Endothelial cell of umbilical vein (primary cell): ENCODE data around the gene OTOS. TPM values are rescaled to one million over a fixed set of nuclear protein-coding genes. Genes with fewer than 3 reads are reported as not detected.

Source experiments
- BruUV-seq: library from RNA; stranded (reverse); fragments of 400-500 nt; replicated peaks from 2 replicates; lab custom pipeline; 2021; lab: Mats Ljungman, UMichigan
- CTCF ChIA-PET: fragments of 300-600, 350-600 bp; sonication (Branson Sonifier 250); formaldehyde crosslinking; loops from one replicate; lab custom pipeline; 2021; ENCODE audit warnings: antibody characterized with exemption, inconsistent platforms; lab: Charles Lee
- POLR2A ChIA-PET: fragments of 300-600, 350-600 bp; sonication (Branson Sonifier 250); formaldehyde crosslinking; loops from one replicate; lab custom pipeline; 2021; ENCODE audit warnings: antibody characterized with exemption, inconsistent platforms; lab: Charles Lee
- DNase-seq: peaks from one replicate; pipeline ENCODE4 v3.0.0-alpha.2; 2011; ENCODE audit warnings: low read depth, low spot score
- FAIRE-seq: peaks from 2 replicates; lab custom pipeline; 2011; peaks lifted over from hg19 to GRCh38; lab: Jason Lieb, UNC
- H2AFZ ChIP-seq: 2 replicates; pipeline ENCODE4 v1.6.0; 2012; ENCODE audit warnings: low read depth, low read length, control low read depth, inconsistent platforms
- H3K27ac ChIP-seq: 2 replicates; pipeline ENCODE4 v1.5.1; 2011; ENCODE audit warnings: low read depth, mild to moderate bottlenecking, control low read depth, low read length, moderate library complexity; ENCODE audit not compliant: insufficient read depth
- H3K27me3 ChIP-seq, 2 experiments: 2 replicates each; pipeline versions ENCODE4 v1.6.0 to v1.6.1; 2011; ENCODE audit warnings: low read length in 2 of 2, mixed read lengths in 1 of 2; ENCODE audit not compliant: control insufficient read depth in 2 of 2, insufficient read depth in 2 of 2
- H3K36me3 ChIP-seq, 2 experiments: 2 replicates in 1 of 2; 3 replicates in 1 of 2; pipeline ENCODE4 v1.5.1; 2011; ENCODE audit warnings: low read length in 2 of 2, mild to moderate bottlenecking in 1 of 2, moderate library complexity in 1 of 2; ENCODE audit not compliant: control insufficient read depth in 2 of 2, insufficient read depth in 2 of 2; ENCODE audit errors: extremely low read depth in 1 of 2
- H3K4me1 ChIP-seq: 3 replicates; pipeline ENCODE4 v1.5.1; 2011; ENCODE audit warnings: mild to moderate bottlenecking, low read length; ENCODE audit not compliant: control insufficient read depth, insufficient read depth; ENCODE audit errors: extremely low read depth
- H3K4me2 ChIP-seq: 2 replicates; pipeline ENCODE4 v1.6.1; 2011; ENCODE audit warnings: low read length, control low read depth, mixed read lengths; ENCODE audit not compliant: insufficient read depth
- H3K4me3 ChIP-seq, 3 experiments: fragments of 200-600 bp in 1 of 3; sonication (generic), shearing (Covaris generic) in 1 of 3; replicated peaks in 1 of 3; 2 replicates each; pipeline ENCODE4 v1.5.1; 2011 to 2016; ENCODE audit warnings: control low read depth in 3 of 3, low read length in 3 of 3, mild to moderate bottlenecking in 2 of 3, inconsistent platforms in 1 of 3, low read depth in 1 of 3, moderate library complexity in 1 of 3; ENCODE audit not compliant: insufficient read depth in 1 of 3
- H3K79me2 ChIP-seq: 2 replicates; pipeline ENCODE4 v1.6.0; 2012; ENCODE audit warnings: low read length, inconsistent platforms; ENCODE audit not compliant: control insufficient read depth, insufficient read depth
- H3K9ac ChIP-seq: replicated peaks from 2 replicates; pipeline ENCODE3; 2011; ENCODE audit warnings: low read length, control low read depth; ENCODE audit not compliant: insufficient read depth; ENCODE audit errors: extremely low read depth
- H3K9me1 ChIP-seq: replicated peaks from 3 replicates; pipeline ENCODE4 v1.6.0; 2011; ENCODE audit warnings: mild to moderate bottlenecking, low read length; ENCODE audit not compliant: control insufficient read depth, insufficient read depth; ENCODE audit errors: extremely low read depth
- H3K9me3 ChIP-seq: replicated peaks from 2 replicates; pipeline ENCODE4 v1.5.1; 2012; ENCODE audit warnings: low read length, inconsistent platforms; ENCODE audit not compliant: control insufficient read depth, insufficient read depth
- H4K20me1 ChIP-seq: replicated peaks from 2 replicates; pipeline ENCODE3; 2011; ENCODE audit warnings: mild to moderate bottlenecking, low read length; ENCODE audit not compliant: control insufficient read depth, insufficient read depth; ENCODE audit errors: extremely low read depth
- CTCF ChIP-seq, 2 donors: IDR thresholded peaks; 1 replicate in 1 of 2; 2 replicates in 1 of 2; pipeline ENCODE4 v1.5.1; 2011; ENCODE audit warnings: low read length in 2 of 2, mild to moderate bottlenecking in 2 of 2, moderate library complexity in 2 of 2, control low read depth in 1 of 2, inconsistent platforms in 1 of 2, low read depth in 1 of 2; ENCODE audit not compliant: insufficient read depth in 1 of 2; ENCODE audit errors: extremely low read depth in 1 of 2
- EZH2 ChIP-seq: IDR thresholded peaks from 2 replicates; pipeline ENCODE4 v1.6.1; 2012; ENCODE audit warnings: borderline replicate concordance, low read depth, mild to moderate bottlenecking, moderate library complexity, low read length, inconsistent platforms; ENCODE audit not compliant: severe bottlenecking
- FOS ChIP-seq: IDR thresholded peaks from 2 replicates; pipeline ENCODE4 v1.6.1; 2011; ENCODE audit warnings: mild to moderate bottlenecking, low read length, moderate library complexity, borderline replicate concordance; ENCODE audit not compliant: insufficient read depth
- GATA2 ChIP-seq: IDR thresholded peaks from 2 replicates; pipeline ENCODE4 v1.7.0; 2011; ENCODE audit warnings: low read depth, mild to moderate bottlenecking, moderate library complexity, mixed read lengths, low read length; ENCODE audit not compliant: insufficient read length, insufficient read depth
- JUN ChIP-seq: IDR thresholded peaks from 2 replicates; pipeline ENCODE4 v1.6.1; 2011; ENCODE audit warnings: borderline replicate concordance, low read depth; ENCODE audit not compliant: insufficient read length, insufficient read depth
- MYC ChIP-seq: IDR thresholded peaks from one replicate; pipeline ENCODE4 v1.6.1; 2011; ENCODE audit warnings: mild to moderate bottlenecking, low read depth, low read length
- POLR2A ChIP-seq: IDR thresholded peaks from 2 replicates; pipeline ENCODE4 v1.6.1; 2012; ENCODE audit warnings: low read depth, mild to moderate bottlenecking, control low read depth, low read length
- POLR2AphosphoS5 ChIP-seq: IDR thresholded peaks from 2 replicates; pipeline ENCODE4 v1.6.1; 2012; ENCODE audit warnings: low read depth, mild to moderate bottlenecking, control low read depth, low read length, moderate library complexity; ENCODE audit not compliant: insufficient read depth
- dilution Hi-C: fragments of 300-500 bp; cut with MboI; formaldehyde crosslinking; loops from one replicate; pipeline ENCODE4 v1.15.0; 2019; ENCODE audit warnings: low sequenced_read_pairs; ENCODE audit not compliant: extremely low pct_ligation_motif_present
- intact Hi-C: fragments of 100-400 bp; cut with micrococcal nuclease; formaldehyde crosslinking; loops from one replicate; pipeline ENCODE4 v1.10.0; 2022
- polyA plus RNA-seq, 4 experiments: library from polyadenylated mRNA; depleted of rRNA in 3 of 4; stranded (reverse) in 3 of 4; unstranded in 1 of 4; fragments of >200 nt; gene quantifications; 2 replicates each; pipeline versions ENCODE4 v1.2.1 to v1.2.3, GENCODE V29; 2011 to 2012; ENCODE audit warnings: missing spikeins in 1 of 4
- total RNA-seq: library from RNA; stranded (reverse); gene quantifications from 2 replicates; pipeline ENCODE4 v1.2.3, GENCODE V29; 2021
- TF ChIP-seq, protein P1 (sequence below): IDR thresholded peaks from 2 replicates; pipeline ENCODE4 v1.6.1; 2011; ENCODE audit not compliant: insufficient read depth, insufficient read length

OTOS gene
- total and polyA plus RNA-seq, 2 donors (not counting 3 experiments of a cell fraction or from before 2014, with no cell fraction given): not detected

DNA sequence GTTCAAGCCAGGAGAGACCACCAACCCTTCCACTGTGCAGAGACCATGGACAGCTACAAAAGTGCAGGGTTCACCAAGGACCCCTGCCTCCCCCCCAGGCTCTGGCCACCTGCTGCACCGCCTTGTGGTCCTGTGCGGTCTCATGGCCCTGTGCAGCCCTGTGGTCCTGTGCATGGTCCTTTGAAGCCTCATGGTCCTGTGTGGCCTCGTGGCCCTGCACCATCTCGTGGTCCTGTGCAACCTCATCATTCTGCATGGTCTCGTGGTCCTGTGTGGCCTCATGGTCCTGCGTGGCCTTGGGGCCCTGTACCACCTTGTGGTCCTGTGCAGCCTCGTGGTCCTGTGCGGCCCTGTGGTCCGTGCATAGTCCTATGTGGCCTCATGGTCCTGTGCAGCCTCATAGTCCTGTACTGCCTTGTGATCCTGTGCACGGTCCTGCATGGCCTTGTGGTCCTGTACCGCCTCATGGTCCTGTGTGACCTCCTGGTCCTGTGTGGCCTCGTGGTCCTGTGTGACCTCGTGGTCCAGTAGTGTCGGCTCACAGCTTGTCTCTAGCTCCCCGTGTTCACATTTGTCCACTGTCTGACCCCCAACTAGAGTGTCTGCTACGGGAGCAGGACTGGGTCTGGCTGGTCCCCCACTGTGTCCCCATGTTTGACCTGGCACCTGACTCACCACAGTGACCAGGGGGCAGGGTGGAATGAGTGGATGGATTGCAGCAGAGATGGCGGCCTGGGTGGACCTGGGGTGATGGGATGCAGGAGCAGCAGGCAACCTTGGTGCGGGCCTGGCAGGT is 20.0 kb upstream of the OTOS start:
- Histone ChIP-seq H3K27me3 (no peaks in the 10 kb centered on the region), H3K9me3 (no peaks in the 10 kb centered on the region), H4K20me1 (no peaks in the 10 kb centered on the region), H3K4me1 (no peaks in the 10 kb centered on the region), H3K4me3 (no peak overlapping the region), H2AFZ (no peak overlapping the region), H3K27ac (no peak overlapping the region), H3K4me2 (no peak overlapping the region), H3K36me3 (no peaks in the 10 kb centered on the region), H3K9me1 (no peaks in the 10 kb centered on the region), H3K9ac (no peak overlapping the region), H3K79me2 (no peaks in the 10 kb centered on the region)
- dilution Hi-C loops: no loop called here
- no peak for DNase-seq
- TF ChIP-seq EZH2 (no peak), CTCF (IDR thresholded peaks at IDR 0.05; ENCODE audit: extremely low read depth in 1 of 2, insufficient read depth in 1 of 2, low read depth in 1 of 2, low read length in 2 of 2) (no peak), FOS (no peak), GATA2 (no peak), JUN (no peak), MYC (no peak), POLR2AphosphoS5 (no peak), POLR2A (no peak)
- TF ChIP-seq, protein P1, sequence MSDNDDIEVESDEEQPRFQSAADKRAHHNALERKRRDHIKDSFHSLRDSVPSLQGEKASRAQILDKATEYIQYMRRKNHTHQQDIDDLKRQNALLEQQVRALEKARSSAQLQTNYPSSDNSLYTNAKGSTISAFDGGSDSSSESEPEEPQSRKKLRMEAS: no peak
- ChIA-PET POLR2A (no interaction called here), CTCF (no interaction called here)
- intact Hi-C loops: no loop called here
- FAIRE-seq: no peak
- no TSS peak for BruUV-seq
